ENCODE data around the gene TP53BP2. TPM values are rescaled to one million over a fixed set of nuclear protein-coding genes. Genes with fewer than 3 reads are reported as not detected.

TP53BP2 gene
- total and polyA plus RNA-seq, 10 donors: 5.2 to 50.7 (median 39.5) TPM

GRCh38 chr1:223849352-223850254 is 3.9 kb upstream of the TP53BP2 start:
- Histone ChIP-seq H3K36me3 (no peaks in the 10 kb centered on the region), H3K27ac (no peak overlapping the region), H3K27me3 (replicated peaks in 1 of 7) (no peaks in the 10 kb centered on the region), H3K4me1 (peaks cover 6 to 21% (median 14%) of the 10 kb centered on the region in 6 donors), H3K9me3 (no peaks in the 10 kb centered on the region), H3K4me3 (no peak overlapping the region)
- TF ChIP-seq CTCF (IDR thresholded peaks at IDR 0.05 in 8 of 11, conservative IDR thresholded peaks at IDR 0.05 in 3 of 11): no peak
- no peak for TF ChIP-seq POLR2AphosphoS5 (IDR thresholded peaks at IDR 0.05)
- TF ChIP-seq POLR2A (IDR thresholded peaks at IDR 0.05): no peak
- WGBS, 5 donors: 78 to 94% (median 89%) methylated on average over 6 of the region's 6 CpGs
- DNase-seq: no peak
- intact Hi-C loops (cut with DNase I; ENCODE audit: low total_unique reads): loop anchor here (10.0 kb wide), 1 partner anchor 135 kb away; the partner anchor contains the start of gene CAPN2

DNA sequence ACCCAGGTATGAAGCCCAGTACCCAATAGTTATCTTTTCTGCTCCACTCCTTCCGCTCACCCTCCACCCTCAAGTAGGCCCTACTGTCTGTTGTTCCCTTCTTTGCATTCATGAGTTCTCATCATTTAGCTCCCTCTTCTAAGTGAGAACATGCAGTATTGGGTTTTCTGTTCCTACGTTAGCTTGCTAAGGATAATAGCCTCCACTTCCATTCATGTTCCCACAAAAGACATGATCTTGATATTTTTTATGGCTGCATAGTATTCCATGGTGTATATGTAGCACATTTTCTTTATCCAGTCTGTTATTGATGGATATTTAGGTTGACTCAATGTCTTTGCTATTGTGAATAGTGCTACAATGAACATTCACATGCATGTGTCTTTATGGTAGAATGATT is 2.8 kb upstream of the TP53BP2 start:
- DNase-seq: no peak
- no peak overlapping the region for H3K27ac ChIP-seq
- TF ChIP-seq POLR2AphosphoS5 (IDR thresholded peaks at IDR 0.05) (no peak), POLR2A (IDR thresholded peaks at IDR 0.05) (no peak), CTCF (IDR thresholded peaks at IDR 0.05 in 8 of 11, conservative IDR thresholded peaks at IDR 0.05 in 3 of 11) (no peak)
- no peaks in the 10 kb centered on the region for H3K27me3 ChIP-seq (replicated peaks in 1 of 7)
- 95 to 100% (median 97%) methylated on average over 2 of the region's 2 CpGs for WGBS, 5 donors
- no peak overlapping the region for H3K4me3 ChIP-seq
- H3K36me3 ChIP-seq: no peaks in the 10 kb centered on the region
- no peaks in the 10 kb centered on the region for H3K9me3 ChIP-seq
- peaks cover 12 to 32% (median 24%) of the 10 kb centered on the region in 6 donors for H3K4me1 ChIP-seq
- intact Hi-C loops (cut with DNase I; ENCODE audit: low total_unique reads): loop anchor here (10.0 kb wide), 1 partner anchor 134 kb away; the partner anchor contains the start of gene CAPN2

DNA sequence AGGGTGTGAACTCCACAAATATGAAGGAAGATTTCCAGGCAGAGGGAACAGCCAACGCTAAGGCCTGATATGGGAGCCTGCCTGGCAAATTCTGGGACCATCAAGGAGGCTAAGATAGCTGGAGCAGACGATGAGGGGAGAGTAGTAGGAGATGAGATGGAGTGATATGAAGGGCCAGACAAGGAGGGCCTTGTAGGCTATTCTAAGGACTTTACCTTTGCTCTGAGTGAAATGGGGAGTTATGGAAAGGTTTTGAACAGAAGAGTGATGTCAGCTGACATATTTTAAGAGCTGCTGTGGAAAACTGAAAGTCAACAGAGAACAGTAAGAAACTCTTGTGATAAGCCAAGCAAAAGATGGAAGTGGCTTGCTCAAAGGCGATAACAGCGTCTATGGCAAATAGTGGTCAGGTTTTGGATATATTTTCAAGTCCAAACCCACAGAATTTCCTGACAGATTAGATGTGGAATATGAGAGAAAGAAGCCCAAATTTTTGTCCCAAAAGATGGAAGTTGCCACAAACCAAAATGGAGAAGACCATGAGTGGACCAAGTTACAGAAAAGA is 2.1 kb upstream of the TP53BP2 start:
- no peak for TF ChIP-seq CTCF (IDR thresholded peaks at IDR 0.05 in 8 of 11, conservative IDR thresholded peaks at IDR 0.05 in 3 of 11)
- no peak for TF ChIP-seq POLR2AphosphoS5 (IDR thresholded peaks at IDR 0.05)
- no peak for TF ChIP-seq POLR2A (IDR thresholded peaks at IDR 0.05)
- Histone ChIP-seq H3K4me1 (peaks cover 16 to 38% (median 31%) of the 10 kb centered on the region in 6 donors), H3K9me3 (no peaks in the 10 kb centered on the region), H3K27me3 (replicated peaks in 1 of 7) (no peaks in the 10 kb centered on the region), H3K36me3 (no peaks in the 10 kb centered on the region), H3K27ac (peak overlapping the region in 1 of 8 donors; percentile 99), H3K4me3 (no peak overlapping the region)
- intact Hi-C loops (cut with DNase I; ENCODE audit: low total_unique reads): loop anchor here (10.0 kb wide), 1 partner anchor 133 kb away; the partner anchor contains the start of gene CAPN2
- 90 to 98% (median 95%) methylated on average over 4 of the region's 4 CpGs for WGBS, 5 donors
- no peak for DNase-seq
